ENCODE results near the gene EPB41L5.
"Not testable (repeated sequence)": the region's sequence is repeated elsewhere in the genome, so short reads cannot be mapped to it uniquely, and the experiment has no call there.

The EPB41L5 gene

GRCh38 chr2:120177001-120177621 is 164.2 kb downstream of the EPB41L5 start:
- in situ Hi-C loops (cut with MboI; ENCODE audit: low pct_unique_long_range_greater_than_20kb, low sequenced_read_pairs), result no loop called here
- peak; percentile 91 for DNase-seq

GRCh38 chr2:120177973-120178372 is 165.1 kb downstream of the EPB41L5 start:
- in situ Hi-C loops (cut with MboI; ENCODE audit: low pct_unique_long_range_greater_than_20kb, low sequenced_read_pairs), result no loop called here
- no peak for DNase-seq

GRCh38 chr2:120179396-120179795 is 166.5 kb downstream of the EPB41L5 start:
- in situ Hi-C loops (cut with MboI; ENCODE audit: low pct_unique_long_range_greater_than_20kb, low sequenced_read_pairs), result no loop called here
- DNase-seq, result no peak

- in situ Hi-C loops (cut with MboI; ENCODE audit: low pct_unique_long_range_greater_than_20kb, low sequenced_read_pairs), result no loop called here
These were observed 167.2 kb downstream of the EPB41L5 start for GRCh38 chr2:120180066-120180465.

GRCh38 chr2:120182019-120182560 is 169.2 kb downstream of the EPB41L5 start:
- no peak for DNase-seq
- in situ Hi-C loops (cut with MboI; ENCODE audit: low pct_unique_long_range_greater_than_20kb, low sequenced_read_pairs), result no loop called here

More at GRCh38 chr2:120180066-120180465, 167.2 kb downstream of the EPB41L5 start:
- no peak for DNase-seq

- in situ Hi-C loops (cut with MboI; ENCODE audit: low pct_unique_long_range_greater_than_20kb, low sequenced_read_pairs), result no loop called here
- DNase-seq, result no peak
These were observed 176.3 kb downstream of the EPB41L5 start for GRCh38 chr2:120189189-120189588.

- in situ Hi-C loops (cut with MboI; ENCODE audit: low pct_unique_long_range_greater_than_20kb, low sequenced_read_pairs), result no loop called here
- DNase-seq, result no peak
These were observed 179.4 kb downstream of the EPB41L5 start for GRCh38 chr2:120192280-120192679.

- in situ Hi-C loops (cut with MboI; ENCODE audit: low pct_unique_long_range_greater_than_20kb, low sequenced_read_pairs), result no loop called here
- no peak for DNase-seq
These were observed 182.7 kb downstream of the EPB41L5 start for GRCh38 chr2:120195553-120195952.

GRCh38 chr2:120199817-120200459 is 187.1 kb downstream of the EPB41L5 start:
- in situ Hi-C loops (cut with MboI; ENCODE audit: low pct_unique_long_range_greater_than_20kb, low sequenced_read_pairs); DNase-seq: not testable (repeated sequence)

GRCh38 chr2:120203251-120204021 is 190.6 kb downstream of the EPB41L5 start:
- DNase-seq, result no peak
- in situ Hi-C loops (cut with MboI; ENCODE audit: low pct_unique_long_range_greater_than_20kb, low sequenced_read_pairs), result no loop called here

GRCh38 chr2:120204022-120204405 is 191.1 kb downstream of the EPB41L5 start:
- in situ Hi-C loops (cut with MboI; ENCODE audit: low pct_unique_long_range_greater_than_20kb, low sequenced_read_pairs), result no loop called here
- DNase-seq, result no peak

- in situ Hi-C loops (cut with MboI; ENCODE audit: low pct_unique_long_range_greater_than_20kb, low sequenced_read_pairs), result no loop called here
- no peak for DNase-seq
These were observed 191.5 kb downstream of the EPB41L5 start for GRCh38 chr2:120204417-120204816.

- in situ Hi-C loops (cut with MboI; ENCODE audit: low pct_unique_long_range_greater_than_20kb, low sequenced_read_pairs), result no loop called here
- DNase-seq, result no peak
These were observed 192.2 kb downstream of the EPB41L5 start for GRCh38 chr2:120204945-120205670.

- peak; percentile 22 for DNase-seq
- in situ Hi-C loops (cut with MboI; ENCODE audit: low pct_unique_long_range_greater_than_20kb, low sequenced_read_pairs), result no loop called here
These were observed 193.2 kb downstream of the EPB41L5 start for GRCh38 chr2:120206022-120206581.

GRCh38 chr2:120208381-120209353 is 195.8 kb downstream of the EPB41L5 start:
- in situ Hi-C loops (cut with MboI; ENCODE audit: low pct_unique_long_range_greater_than_20kb, low sequenced_read_pairs), result no loop called here
- DNase-seq, result no peak

- in situ Hi-C loops (cut with MboI; ENCODE audit: low pct_unique_long_range_greater_than_20kb, low sequenced_read_pairs), result no loop called here
- no peak for DNase-seq
These were observed 196.8 kb downstream of the EPB41L5 start for GRCh38 chr2:120209427-120210269.

- in situ Hi-C loops (cut with MboI; ENCODE audit: low pct_unique_long_range_greater_than_20kb, low sequenced_read_pairs), result no loop called here
- DNase-seq, result no peak
These were observed 197.4 kb downstream of the EPB41L5 start for GRCh38 chr2:120210270-120210693.

Measured in KBM-7 (cell line).